Ishikawa (cell line): ENCODE measurements around the gene KLF3.

Source experiments
- CEBPB ChIP-seq: IDR thresholded peaks from 2 replicates; pipeline ENCODE4 v1.6.1; 2012
- CREB1 ChIP-seq: IDR thresholded peaks from 2 replicates; pipeline ENCODE4 v1.6.1; 2012; ENCODE audit warnings: low read depth
- EGR1 ChIP-seq: IDR thresholded peaks from 2 replicates; pipeline ENCODE4 v1.6.1; 2012
- EP300 ChIP-seq: IDR thresholded peaks from 2 replicates; pipeline ENCODE4 v1.6.1; 2012; ENCODE audit warnings: borderline replicate concordance
- FOXM1 ChIP-seq: IDR thresholded peaks from 2 replicates; pipeline ENCODE4 v1.6.1; 2012; ENCODE audit warnings: low read depth, borderline replicate concordance
- NFIC ChIP-seq: IDR thresholded peaks from 2 replicates; pipeline ENCODE4 v1.6.1; 2012
- RAD21 ChIP-seq: IDR thresholded peaks from 2 replicates; pipeline ENCODE4 v1.6.1; 2012; ENCODE audit warnings: low read depth
- TAF1 ChIP-seq: IDR thresholded peaks from 2 replicates; pipeline ENCODE4 v1.6.1; 2012; ENCODE audit warnings: low read depth, mild to moderate bottlenecking
- TCF12 ChIP-seq: IDR thresholded peaks from 2 replicates; pipeline ENCODE4 v1.6.1; 2012; ENCODE audit warnings: low read depth
- TEAD4 ChIP-seq: IDR thresholded peaks from 2 replicates; pipeline ENCODE4 v1.6.1; 2012
- USF1 ChIP-seq: IDR thresholded peaks from 2 replicates; pipeline ENCODE4 v1.6.1; 2012
- YY1 ChIP-seq: IDR thresholded peaks from 2 replicates; pipeline ENCODE4 v1.6.1; 2012; ENCODE audit warnings: low read depth
- ZBTB7A ChIP-seq: IDR thresholded peaks from 2 replicates; pipeline ENCODE4 v1.6.1; 2012; ENCODE audit warnings: low read depth
- TF ChIP-seq, protein P1 (sequence below): IDR thresholded peaks from 2 replicates; pipeline ENCODE4 v1.6.1; 2012
- TF ChIP-seq, protein P2 (sequence below): IDR thresholded peaks from 2 replicates; pipeline ENCODE4 v1.6.1; 2012; ENCODE audit warnings: low read depth, mild to moderate bottlenecking

KLF3 gene

DNA sequence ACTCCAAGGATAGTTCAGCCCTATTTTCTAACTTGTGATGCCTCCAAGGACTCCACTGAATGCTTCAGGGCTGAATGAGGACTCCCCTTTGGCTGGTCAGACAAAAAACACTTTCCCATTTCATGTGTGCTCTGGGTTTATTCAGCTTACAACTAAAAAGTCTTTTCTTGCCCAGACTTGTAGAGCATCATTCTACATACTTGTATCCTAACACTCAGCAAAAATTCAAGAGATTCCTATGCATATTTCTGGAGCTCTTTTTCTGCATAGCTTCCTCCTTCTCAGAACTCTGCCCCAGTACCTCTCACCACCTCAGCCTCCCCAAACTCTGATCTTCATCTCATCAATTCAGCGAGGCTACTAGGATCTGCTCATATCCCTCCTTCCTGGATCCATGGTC lies 22.2 kb upstream of the KLF3 start:
- TF ChIP-seq, protein P1, sequence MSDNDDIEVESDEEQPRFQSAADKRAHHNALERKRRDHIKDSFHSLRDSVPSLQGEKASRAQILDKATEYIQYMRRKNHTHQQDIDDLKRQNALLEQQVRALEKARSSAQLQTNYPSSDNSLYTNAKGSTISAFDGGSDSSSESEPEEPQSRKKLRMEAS = no peak
- no peak for TF ChIP-seq FOXM1
- TF ChIP-seq RAD21 = no peak
- TF ChIP-seq TEAD4 = no peak
- no peak for TF ChIP-seq ZBTB7A
- TF ChIP-seq EGR1 = no peak
- TF ChIP-seq TAF1 = no peak
- no peak for TF ChIP-seq CEBPB
- TF ChIP-seq EP300 = no peak
- TF ChIP-seq, protein P2, sequence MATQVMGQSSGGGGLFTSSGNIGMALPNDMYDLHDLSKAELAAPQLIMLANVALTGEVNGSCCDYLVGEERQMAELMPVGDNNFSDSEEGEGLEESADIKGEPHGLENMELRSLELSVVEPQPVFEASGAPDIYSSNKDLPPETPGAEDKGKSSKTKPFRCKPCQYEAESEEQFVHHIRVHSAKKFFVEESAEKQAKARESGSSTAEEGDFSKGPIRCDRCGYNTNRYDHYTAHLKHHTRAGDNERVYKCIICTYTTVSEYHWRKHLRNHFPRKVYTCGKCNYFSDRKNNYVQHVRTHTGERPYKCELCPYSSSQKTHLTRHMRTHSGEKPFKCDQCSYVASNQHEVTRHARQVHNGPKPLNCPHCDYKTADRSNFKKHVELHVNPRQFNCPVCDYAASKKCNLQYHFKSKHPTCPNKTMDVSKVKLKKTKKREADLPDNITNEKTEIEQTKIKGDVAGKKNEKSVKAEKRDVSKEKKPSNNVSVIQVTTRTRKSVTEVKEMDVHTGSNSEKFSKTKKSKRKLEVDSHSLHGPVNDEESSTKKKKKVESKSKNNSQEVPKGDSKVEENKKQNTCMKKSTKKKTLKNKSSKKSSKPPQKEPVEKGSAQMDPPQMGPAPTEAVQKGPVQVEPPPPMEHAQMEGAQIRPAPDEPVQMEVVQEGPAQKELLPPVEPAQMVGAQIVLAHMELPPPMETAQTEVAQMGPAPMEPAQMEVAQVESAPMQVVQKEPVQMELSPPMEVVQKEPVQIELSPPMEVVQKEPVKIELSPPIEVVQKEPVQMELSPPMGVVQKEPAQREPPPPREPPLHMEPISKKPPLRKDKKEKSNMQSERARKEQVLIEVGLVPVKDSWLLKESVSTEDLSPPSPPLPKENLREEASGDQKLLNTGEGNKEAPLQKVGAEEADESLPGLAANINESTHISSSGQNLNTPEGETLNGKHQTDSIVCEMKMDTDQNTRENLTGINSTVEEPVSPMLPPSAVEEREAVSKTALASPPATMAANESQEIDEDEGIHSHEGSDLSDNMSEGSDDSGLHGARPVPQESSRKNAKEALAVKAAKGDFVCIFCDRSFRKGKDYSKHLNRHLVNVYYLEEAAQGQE = no peak
- no peak for TF ChIP-seq YY1
- TF ChIP-seq TCF12 = no peak
- no peak for TF ChIP-seq CREB1
- no peak for TF ChIP-seq NFIC
- no peak for TF ChIP-seq USF1

- no peak for TF ChIP-seq CREB1
- TF ChIP-seq, protein P2 = no peak
These were observed 19.8 kb upstream of the KLF3 start for GRCh38 chr4:38644201-38644600.

- TF ChIP-seq ZBTB7A = no peak
- TF ChIP-seq, protein P1 = no peak
- no peak for TF ChIP-seq TEAD4
- TF ChIP-seq YY1 = no peak
- no peak for TF ChIP-seq NFIC
- TF ChIP-seq, protein P2 = no peak
- no peak for TF ChIP-seq RAD21
- no peak for TF ChIP-seq CEBPB
- TF ChIP-seq TCF12 = no peak
- no peak for TF ChIP-seq TAF1
- TF ChIP-seq EP300 = no peak
- no peak for TF ChIP-seq USF1
- no peak for TF ChIP-seq FOXM1
- TF ChIP-seq CREB1 = no peak
These were observed 16.7 kb upstream of the KLF3 start for GRCh38 chr4:38647101-38647819.

GRCh38 chr4:38650133-38650532 lies 13.9 kb upstream of the KLF3 start:
- TF ChIP-seq ZBTB7A (no peak), YY1 (no peak), NFIC (no peak), RAD21 (no peak), TCF12 (no peak), FOXM1 (no peak), TEAD4 (no peak), USF1 (no peak), TAF1 (no peak), EGR1 (no peak)
- TF ChIP-seq, protein P1 = no peak
- TF ChIP-seq, protein P2 = no peak
